ENCODE measurements around the gene UNC13A. TPM values are rescaled to one million over a fixed set of nuclear protein-coding genes. Genes with fewer than 3 reads are reported as not detected.

Gene UNC13A
- total and polyA plus RNA-seq, 2 donors (not counting 3 experiments of a cell fraction or from before 2014, with no cell fraction given): 0.04 to 0.09 TPM

- BruUV-seq (replicated peaks): no TSS peak
- POLR2A ChIA-PET: no interaction called here
- dilution Hi-C loops (cut with MboI; ENCODE audit: extremely low pct_ligation_motif_present, low sequenced_read_pairs) (no loop called here), intact Hi-C loops (cut with micrococcal nuclease) (no loop called here)
- Histone ChIP-seq H3K36me3 (ENCODE audit: control insufficient read depth in 2 of 2, extremely low read depth in 1 of 2, insufficient read depth in 2 of 2, low read length in 2 of 2) (no peaks in the 10 kb centered on the region), H2AFZ (ENCODE audit: low read depth, low read length) (no peak overlapping the region), H3K79me2 (ENCODE audit: control insufficient read depth, insufficient read depth, low read length) (no peaks in the 10 kb centered on the region), H3K9me3 (replicated peaks; ENCODE audit: control insufficient read depth, insufficient read depth, low read length) (no peaks in the 10 kb centered on the region), H3K27ac (ENCODE audit: insufficient read depth, low read depth, low read length) (no peak overlapping the region), H3K4me2 (ENCODE audit: insufficient read depth, low read length) (no peak overlapping the region), H3K4me1 (ENCODE audit: control insufficient read depth, extremely low read depth, insufficient read depth, low read length) (no peaks in the 10 kb centered on the region), H3K9ac (replicated peaks; ENCODE audit: extremely low read depth, insufficient read depth, low read length) (no peak overlapping the region), H4K20me1 (replicated peaks; ENCODE audit: control insufficient read depth, extremely low read depth, insufficient read depth, low read length) (no peaks in the 10 kb centered on the region), H3K27me3 (ENCODE audit: control insufficient read depth in 2 of 2, insufficient read depth in 2 of 2, low read length in 2 of 2) (peaks cover 2 to 3% of the 10 kb centered on the region in 2 experiments), H3K4me3 (replicated peaks in 1 of 3; ENCODE audit: insufficient read depth in 1 of 3, low read depth in 1 of 3, low read length in 3 of 3) (no peak overlapping the region), H3K9me1 (replicated peaks; ENCODE audit: control insufficient read depth, extremely low read depth, insufficient read depth, low read length) (no peaks in the 10 kb centered on the region)
- CTCF ChIA-PET: interaction anchor here (1.2 to 1.5 kb wide), 2 partner anchors 11 to 150 kb away, joined by 3 read pairs; no protein-coding TSS in a partner anchor
- DNase-seq (ENCODE audit: low read depth, low spot score) (no peak), FAIRE-seq (no peak)
- TF ChIP-seq POLR2A (IDR thresholded peaks at IDR 0.05; ENCODE audit: low read depth, low read length) (no peak), MAX (IDR thresholded peaks at IDR 0.05; ENCODE audit: insufficient read depth, insufficient read length) (no peak), MYC (IDR thresholded peaks at IDR 0.05; ENCODE audit: low read depth, low read length) (no peak), CTCF (IDR thresholded peaks at IDR 0.05; ENCODE audit: extremely low read depth in 1 of 2, insufficient read depth in 1 of 2, low read depth in 1 of 2, low read length in 2 of 2) (no peak), GATA2 (IDR thresholded peaks at IDR 0.05; ENCODE audit: insufficient read depth, insufficient read length, low read depth, low read length) (no peak), FOS (IDR thresholded peaks at IDR 0.05; ENCODE audit: borderline replicate concordance, insufficient read depth, low read length) (no peak), POLR2AphosphoS5 (IDR thresholded peaks at IDR 0.05; ENCODE audit: insufficient read depth, low read depth, low read length) (no peak), EZH2 (IDR thresholded peaks at IDR 0.05; ENCODE audit: borderline replicate concordance, low read depth, low read length, severe bottlenecking) (no peak), JUN (IDR thresholded peaks at IDR 0.05; ENCODE audit: borderline replicate concordance, insufficient read depth, insufficient read length, low read depth) (no peak)
These were observed 71.5 kb downstream of the UNC13A start for GRCh38 chr19:17616686-17616960.

Data from endothelial cell of umbilical vein (primary cell).